Measurements from ENCODE around the gene NRP1. TPM values are rescaled to one million over a fixed set of nuclear protein-coding genes. Genes with fewer than 3 reads are reported as not detected.
"Not testable (repeated sequence)": the region's sequence is repeated elsewhere in the genome, so short reads cannot be mapped to it uniquely, and the experiment has no call there.

The NRP1 gene
- total RNA-seq, 2 donors from 2014 or later = 0.33 to 1.5 TPM

DNA sequence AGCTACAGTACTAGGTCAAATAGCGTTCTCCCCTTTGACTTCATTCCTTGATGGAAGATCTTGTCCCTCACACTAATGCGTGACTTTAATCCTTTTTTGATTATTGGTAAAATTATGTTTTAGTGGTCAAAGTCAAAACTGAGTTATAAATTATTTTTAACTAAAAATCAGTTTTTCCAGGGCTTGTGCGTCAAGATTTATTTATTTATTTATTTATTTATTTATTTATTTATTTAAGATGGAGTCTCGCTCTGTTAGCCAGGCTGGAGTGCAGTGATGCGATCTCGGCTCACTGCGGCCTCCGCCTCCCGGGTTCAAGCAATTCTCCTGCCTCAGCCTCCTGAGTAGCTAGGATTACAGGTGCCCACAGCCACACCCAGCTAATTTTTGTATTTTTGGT, 112.2 kb downstream of the NRP1 start:
- peaks cover 9 to 13% of the 10 kb centered on the region in 2 donors for H3K27me3 Mint-ChIP-seq
- H3K27ac Mint-ChIP-seq; H3K4me1 Mint-ChIP-seq (ENCODE audit: low read depth in 2 of 2); DNase-seq (ENCODE audit: low spot score); H3K4me3 Mint-ChIP-seq; H3K36me3 Mint-ChIP-seq; ATAC-seq; H3K9me3 Mint-ChIP-seq: not testable (repeated sequence)

- DNase-seq (ENCODE audit: low spot score) (no peak), ATAC-seq (no peak)
- peaks cover 7% of the 10 kb centered on the region for H3K36me3 Mint-ChIP-seq
- peaks cover 0 to 4% of the 10 kb centered on the region in 2 donors for H3K27me3 Mint-ChIP-seq
- no peak overlapping the region for H3K27ac Mint-ChIP-seq
- H3K4me1 Mint-ChIP-seq (ENCODE audit: low read depth in 2 of 2) = peaks cover 11 to 14% of the 10 kb centered on the region in 2 donors
- no peak overlapping the region for H3K4me3 Mint-ChIP-seq
- H3K9me3 Mint-ChIP-seq = no peaks in the 10 kb centered on the region
Observed at GRCh38 chr10:33217854-33218253, 116.6 kb downstream of the NRP1 start.

DNA sequence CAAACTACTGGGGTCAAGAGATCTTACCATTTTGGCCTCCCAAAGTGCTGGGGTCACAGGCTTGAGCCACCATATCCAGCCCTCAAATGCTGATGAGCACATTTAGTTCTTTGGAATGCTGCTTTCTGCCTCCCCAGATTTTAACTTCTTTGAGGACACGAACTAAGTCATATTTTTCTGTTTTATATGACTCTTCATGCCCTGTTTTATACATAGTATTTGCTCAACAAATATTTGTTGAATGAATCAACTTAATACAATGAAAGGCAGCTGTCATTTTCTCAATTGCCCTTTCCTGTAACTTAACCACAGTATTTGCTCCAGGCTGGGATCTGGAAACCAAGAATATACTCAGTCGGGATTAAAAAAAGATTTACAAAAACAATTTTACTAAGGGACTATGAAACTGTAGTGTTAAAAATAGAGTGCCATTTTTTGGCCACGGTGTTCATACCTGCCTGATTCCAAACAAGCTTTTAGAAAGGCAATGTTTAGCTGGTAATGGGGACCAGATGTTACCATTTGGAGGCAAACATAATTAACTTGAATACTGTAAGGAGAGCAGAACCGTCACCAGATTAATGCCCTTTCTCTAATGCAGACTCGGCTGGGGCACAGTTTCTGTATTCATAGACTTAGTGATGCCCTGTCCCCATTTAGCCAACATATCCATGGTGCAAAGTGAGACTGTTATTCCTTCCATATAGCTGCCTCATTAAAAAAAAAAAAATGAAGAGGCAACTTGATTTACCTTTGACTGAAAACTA, 117.6 kb downstream of the NRP1 start:
- Mint-ChIP-seq H3K4me1 (ENCODE audit: low read depth in 2 of 2) (peaks cover 14 to 16% of the 10 kb centered on the region in 2 donors), H3K4me3 (no peak overlapping the region), H3K27ac (no peak overlapping the region), H3K27me3 (peaks cover 0 to 4% of the 10 kb centered on the region in 2 donors), H3K36me3 (peaks cover 7% of the 10 kb centered on the region), H3K9me3 (no peaks in the 10 kb centered on the region)
- ATAC-seq (no peak), DNase-seq (ENCODE audit: low spot score) (no peak)

- H3K27ac Mint-ChIP-seq = no peak overlapping the region
- no peak for ATAC-seq
- H3K4me3 Mint-ChIP-seq = no peak overlapping the region
- peaks cover 0 to 4% of the 10 kb centered on the region in 2 donors for H3K27me3 Mint-ChIP-seq
- peaks cover 23 to 25% of the 10 kb centered on the region in 2 donors for H3K4me1 Mint-ChIP-seq (ENCODE audit: low read depth in 2 of 2)
- peaks cover 7% of the 10 kb centered on the region for H3K36me3 Mint-ChIP-seq
- DNase-seq (ENCODE audit: low spot score) = no peak
- H3K9me3 Mint-ChIP-seq = no peaks in the 10 kb centered on the region
Observed at GRCh38 chr10:33215635-33216034, 118.8 kb downstream of the NRP1 start.

- peaks cover 0 to 4% of the 10 kb centered on the region in 2 donors for H3K27me3 Mint-ChIP-seq
- no peak overlapping the region for H3K4me3 Mint-ChIP-seq
- DNase-seq (ENCODE audit: low spot score) (no peak), ATAC-seq (no peak)
- H3K9me3 Mint-ChIP-seq = no peaks in the 10 kb centered on the region
- H3K27ac Mint-ChIP-seq = peak overlapping the region in 1 of 2 donors; percentile 28
- H3K4me1 Mint-ChIP-seq (ENCODE audit: low read depth in 2 of 2) = peaks cover 25% of the 10 kb centered on the region in 2 donors
- H3K36me3 Mint-ChIP-seq = peaks cover 7% of the 10 kb centered on the region
Observed at GRCh38 chr10:33215154-33215553, 119.3 kb downstream of the NRP1 start.

DNA sequence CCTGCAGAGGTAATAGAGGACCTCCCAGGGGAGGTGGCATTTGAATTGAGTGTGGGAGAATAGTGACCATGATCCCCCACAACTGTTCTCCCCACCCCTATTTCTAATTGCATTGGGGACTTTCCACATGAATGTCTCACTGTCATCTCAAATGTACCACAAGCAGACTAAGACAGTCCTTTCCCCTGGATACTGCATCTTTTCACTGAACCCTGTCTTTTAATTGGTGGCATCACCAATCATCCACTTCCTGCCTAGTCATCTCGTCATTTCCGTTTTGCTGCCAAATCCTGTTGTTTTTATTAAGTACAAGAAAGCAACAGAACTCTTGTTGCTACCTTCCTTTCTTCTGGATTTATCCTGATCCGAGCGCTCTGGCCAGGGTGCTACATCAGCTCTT, 120.3 kb downstream of the NRP1 start:
- H3K27ac Mint-ChIP-seq = peak overlapping the region; percentile 22 to 28
- no peak for DNase-seq (ENCODE audit: low spot score)
- peak overlapping the region; percentile 28 for H3K4me3 Mint-ChIP-seq
- peaks cover 25% of the 10 kb centered on the region in 2 donors for H3K4me1 Mint-ChIP-seq (ENCODE audit: low read depth in 2 of 2)
- H3K9me3 Mint-ChIP-seq = no peaks in the 10 kb centered on the region
- peak; percentile 53 to 65 for ATAC-seq
- peaks cover 7% of the 10 kb centered on the region for H3K36me3 Mint-ChIP-seq
- H3K27me3 Mint-ChIP-seq = peaks cover 0 to 4% of the 10 kb centered on the region in 2 donors

- Mint-ChIP-seq H3K27me3 (peaks cover 0 to under 1% of the 10 kb centered on the region in 2 donors), H3K9me3 (no peaks in the 10 kb centered on the region), H3K36me3 (peaks cover 7% of the 10 kb centered on the region), H3K4me1 (ENCODE audit: low read depth in 2 of 2) (peaks cover 25% of the 10 kb centered on the region in 2 donors), H3K4me3 (no peak overlapping the region), H3K27ac (peak overlapping the region in 1 of 2 donors; percentile 45)
- peak in 1 of 2 donors; percentile 60 for ATAC-seq
- no peak for DNase-seq (ENCODE audit: low spot score)
Observed at GRCh38 chr10:33212061-33212748, 122.3 kb downstream of the NRP1 start.

DNA sequence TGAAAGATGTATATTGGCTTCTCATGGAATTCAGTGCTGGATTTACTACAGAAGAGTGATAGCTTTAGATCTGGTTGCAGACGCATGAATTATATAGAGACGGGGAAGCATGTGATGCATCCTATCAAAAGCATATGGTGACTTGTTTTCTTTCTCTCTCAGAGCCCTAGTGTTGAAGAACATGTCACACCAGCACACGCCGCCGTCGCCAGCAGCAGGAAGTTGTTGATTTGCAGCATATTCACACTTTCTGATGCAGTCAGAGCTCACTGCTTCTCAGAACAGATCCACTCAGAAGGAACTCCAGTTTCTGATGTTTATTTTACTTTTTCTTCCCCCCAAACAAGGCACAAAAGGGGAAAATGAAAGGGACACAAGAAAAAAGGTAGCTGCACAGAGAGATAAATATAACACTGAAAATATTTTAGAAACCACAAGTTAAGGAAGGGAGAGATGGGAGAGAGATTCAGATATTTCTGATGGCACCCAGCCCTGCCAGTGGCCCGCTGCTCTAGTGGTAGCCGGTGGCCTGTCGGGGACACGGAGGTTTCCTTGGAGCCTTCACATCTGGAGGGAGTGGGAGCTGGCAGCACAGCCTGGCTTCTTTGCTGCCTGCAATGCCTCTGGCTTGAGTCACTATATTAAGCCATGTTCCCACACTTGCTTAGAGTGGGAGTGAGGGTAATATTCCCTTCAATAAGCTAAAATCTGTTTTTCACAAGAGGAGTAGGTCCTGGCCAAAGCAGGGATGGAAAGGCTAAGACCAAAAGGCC, 123.2 kb downstream of the NRP1 start:
- no peaks in the 10 kb centered on the region for H3K27me3 Mint-ChIP-seq
- H3K27ac Mint-ChIP-seq = peak overlapping the region; percentile 74 to 85
- peak; percentile 80 to 81 for ATAC-seq
- no peak for DNase-seq (ENCODE audit: low spot score)
- peaks cover 7% of the 10 kb centered on the region for H3K36me3 Mint-ChIP-seq
- peak overlapping the region; percentile 73 for H3K4me3 Mint-ChIP-seq
- peaks cover 25% of the 10 kb centered on the region in 2 donors for H3K4me1 Mint-ChIP-seq (ENCODE audit: low read depth in 2 of 2)
- H3K9me3 Mint-ChIP-seq = no peaks in the 10 kb centered on the region

- Mint-ChIP-seq H3K27ac (no peak overlapping the region), H3K9me3 (no peaks in the 10 kb centered on the region), H3K4me3 (no peak overlapping the region), H3K36me3 (peaks cover 7% of the 10 kb centered on the region), H3K4me1 (ENCODE audit: low read depth in 2 of 2) (peaks cover 25% of the 10 kb centered on the region in 2 donors), H3K27me3 (no peaks in the 10 kb centered on the region)
- ATAC-seq = no peak
- no peak for DNase-seq (ENCODE audit: low spot score)
Observed at GRCh38 chr10:33209802-33210201, 124.7 kb downstream of the NRP1 start.

DNA sequence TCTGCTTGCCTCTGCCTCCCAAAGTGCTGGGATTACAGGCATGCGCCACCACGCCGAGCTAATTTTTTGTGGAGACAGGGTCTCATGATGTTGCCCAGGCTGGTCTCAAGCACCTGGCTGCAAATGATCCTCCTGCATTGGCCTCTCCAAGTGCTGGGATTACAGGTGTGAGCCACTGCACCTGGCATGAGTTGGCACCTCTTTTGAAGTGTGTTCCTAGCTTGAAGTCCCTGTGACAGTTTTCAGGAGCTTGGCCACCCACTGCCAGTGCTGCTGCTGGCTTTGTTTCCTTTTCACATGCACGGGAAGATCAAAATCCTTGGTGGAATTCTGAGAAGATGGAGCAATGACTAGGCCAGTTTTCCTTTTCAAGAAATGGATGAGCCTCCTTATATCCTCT, 126.3 kb downstream of the NRP1 start:
- no peaks in the 10 kb centered on the region for H3K36me3 Mint-ChIP-seq
- H3K4me3 Mint-ChIP-seq = no peak overlapping the region
- no peak overlapping the region for H3K27ac Mint-ChIP-seq
- DNase-seq (ENCODE audit: low spot score) = no peak
- no peak for ATAC-seq
- no peaks in the 10 kb centered on the region for H3K9me3 Mint-ChIP-seq
- H3K27me3 Mint-ChIP-seq = no peaks in the 10 kb centered on the region
- H3K4me1 Mint-ChIP-seq (ENCODE audit: low read depth in 2 of 2) = peaks cover 11 to 15% of the 10 kb centered on the region in 2 donors

DNA sequence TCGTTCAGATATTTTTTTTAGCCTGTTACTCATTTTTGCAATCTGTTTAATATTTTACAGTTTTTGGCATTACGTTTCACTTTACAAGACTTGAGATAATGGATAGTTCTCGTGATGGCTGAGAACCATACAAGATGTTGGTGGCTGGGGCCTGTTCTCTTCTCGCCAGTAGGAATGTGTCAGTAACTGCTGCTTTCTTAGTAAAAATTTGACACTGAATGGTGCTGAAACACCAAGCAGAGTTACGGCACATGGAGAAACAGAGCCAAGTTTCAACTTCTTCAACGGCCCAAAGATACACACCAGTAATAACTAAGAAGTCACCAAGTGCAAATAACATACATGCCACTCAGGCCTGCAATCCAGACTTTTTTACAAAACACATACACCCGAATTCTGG, 130.4 kb downstream of the NRP1 start:
- Mint-ChIP-seq H3K27ac (no peak overlapping the region), H3K27me3 (no peaks in the 10 kb centered on the region), H3K36me3 (no peaks in the 10 kb centered on the region), H3K4me3 (no peak overlapping the region), H3K9me3 (no peaks in the 10 kb centered on the region), H3K4me1 (ENCODE audit: low read depth in 2 of 2) (no peaks in the 10 kb centered on the region)
- ATAC-seq = no peak
- no peak for DNase-seq (ENCODE audit: low spot score)

DNA sequence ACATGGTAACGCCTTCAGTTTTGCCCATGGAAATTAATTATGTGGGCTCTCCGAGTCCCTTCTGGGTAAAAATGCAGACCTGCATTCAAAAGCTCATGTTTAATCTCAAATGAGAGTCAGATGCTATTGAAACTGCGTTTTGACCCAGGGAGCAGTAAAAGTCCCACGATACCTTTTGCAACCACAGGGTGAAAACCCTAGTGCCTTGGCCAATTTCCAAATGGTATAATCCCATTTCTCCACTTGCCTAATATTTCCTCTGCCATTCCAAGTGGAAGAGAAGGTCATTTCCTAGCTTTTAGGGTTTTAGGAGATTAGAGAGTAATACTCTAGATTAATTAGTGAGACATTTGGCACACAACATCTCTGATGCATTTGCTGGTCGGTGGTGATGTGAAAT, 132.5 kb downstream of the NRP1 start:
- Mint-ChIP-seq H3K9me3 (no peaks in the 10 kb centered on the region), H3K27me3 (peaks cover 0 to 5% of the 10 kb centered on the region in 2 donors), H3K36me3 (no peaks in the 10 kb centered on the region), H3K4me3 (no peak overlapping the region), H3K4me1 (ENCODE audit: low read depth in 2 of 2) (no peaks in the 10 kb centered on the region), H3K27ac (no peak overlapping the region)
- DNase-seq (ENCODE audit: low spot score) (no peak), ATAC-seq (no peak)

- H3K27ac Mint-ChIP-seq = no peak overlapping the region
- DNase-seq (ENCODE audit: low spot score) (no peak), ATAC-seq (no peak)
- H3K4me1 Mint-ChIP-seq (ENCODE audit: low read depth in 2 of 2) = no peaks in the 10 kb centered on the region
- no peak overlapping the region for H3K4me3 Mint-ChIP-seq
- H3K9me3 Mint-ChIP-seq = no peaks in the 10 kb centered on the region
- no peaks in the 10 kb centered on the region for H3K36me3 Mint-ChIP-seq
- peaks cover 0 to 10% of the 10 kb centered on the region in 2 donors for H3K27me3 Mint-ChIP-seq
Observed at GRCh38 chr10:33201056-33201780, 133.2 kb downstream of the NRP1 start.

Measured in natural killer cell treated with Interleukin-12 subunit alpha and Interleukin-12 subunit beta and Interleukin-15 and Interleukin-18, amount 100 ng/mL, for 72 hours (primary cell).